ENCODE results near the gene INTS3. TPM values are rescaled to one million over a fixed set of nuclear protein-coding genes. Genes with fewer than 3 reads are reported as not detected.
A peak's percentile ranks its signal among the peaks of the same experiment; 100 is the strongest.
"Not testable (repeated sequence)": the region's sequence is repeated elsewhere in the genome, so short reads cannot be mapped to it uniquely, and the experiment has no call there.

Gene INTS3
- total RNA-seq, 4 donors from 2014 or later, result 31.4 to 55.3 (median 43.5) TPM

- no peaks in the 10 kb centered on the region for H3K9me3 ChIP-seq
- TF ChIP-seq POLR2AphosphoS5 (IDR thresholded peaks at IDR 0.05) (no peak), EP300 (IDR thresholded peaks at IDR 0.05) (no peak), POLR2A (IDR thresholded peaks at IDR 0.05) (no peak)
- TF ChIP-seq, protein P1, sequence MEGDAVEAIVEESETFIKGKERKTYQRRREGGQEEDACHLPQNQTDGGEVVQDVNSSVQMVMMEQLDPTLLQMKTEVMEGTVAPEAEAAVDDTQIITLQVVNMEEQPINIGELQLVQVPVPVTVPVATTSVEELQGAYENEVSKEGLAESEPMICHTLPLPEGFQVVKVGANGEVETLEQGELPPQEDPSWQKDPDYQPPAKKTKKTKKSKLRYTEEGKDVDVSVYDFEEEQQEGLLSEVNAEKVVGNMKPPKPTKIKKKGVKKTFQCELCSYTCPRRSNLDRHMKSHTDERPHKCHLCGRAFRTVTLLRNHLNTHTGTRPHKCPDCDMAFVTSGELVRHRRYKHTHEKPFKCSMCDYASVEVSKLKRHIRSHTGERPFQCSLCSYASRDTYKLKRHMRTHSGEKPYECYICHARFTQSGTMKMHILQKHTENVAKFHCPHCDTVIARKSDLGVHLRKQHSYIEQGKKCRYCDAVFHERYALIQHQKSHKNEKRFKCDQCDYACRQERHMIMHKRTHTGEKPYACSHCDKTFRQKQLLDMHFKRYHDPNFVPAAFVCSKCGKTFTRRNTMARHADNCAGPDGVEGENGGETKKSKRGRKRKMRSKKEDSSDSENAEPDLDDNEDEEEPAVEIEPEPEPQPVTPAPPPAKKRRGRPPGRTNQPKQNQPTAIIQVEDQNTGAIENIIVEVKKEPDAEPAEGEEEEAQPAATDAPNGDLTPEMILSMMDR (IDR thresholded peaks at IDR 0.05), result no peak
- no peak for ATAC-seq
- H3K27me3 ChIP-seq, result no peaks in the 10 kb centered on the region
- WGBS, 2 donors (ENCODE audit: low coverage in 1 of 2), result 80% methylated on average over 1 of the region's 5 CpGs; no CpG with 5 or more reads in 1 of the 2 donors
- no peak overlapping the region for H3K4me3 ChIP-seq
- peak overlapping the region in 3 of 4 donors; percentile 40 to 47 (median 43) for H3K27ac ChIP-seq
- no peaks in the 10 kb centered on the region for H3K4me1 ChIP-seq
- H3K36me3 ChIP-seq, result peaks cover 0 to 100% of the 10 kb centered on the region in 2 donors
These were observed 36.5 kb downstream of the INTS3 start for GRCh38 chr1:153764310-153764709.

DNA sequence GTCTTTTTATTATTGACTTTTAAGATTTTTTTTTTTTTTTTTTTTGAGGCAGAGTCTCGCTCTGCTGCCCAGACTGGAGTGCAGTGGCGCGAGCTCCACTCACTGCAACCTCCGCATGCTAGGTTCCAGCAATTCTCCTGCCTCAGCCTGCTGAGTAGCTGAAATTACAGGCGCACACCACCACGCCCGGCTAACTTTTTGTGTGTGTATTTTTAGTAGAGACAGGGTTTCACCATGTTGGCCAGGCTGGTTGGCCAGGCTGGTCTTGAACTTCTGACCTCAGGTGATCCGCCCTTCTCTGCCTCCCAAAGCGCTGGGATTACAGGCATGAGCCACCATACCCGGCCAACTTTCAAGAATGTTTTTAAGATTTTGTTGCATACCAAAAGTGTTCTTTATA, 38.8 kb downstream of the INTS3 start:
- peaks cover 0 to 16% (median 4%) of the 10 kb centered on the region in 3 donors for H3K4me1 ChIP-seq
- peaks cover 0 to 100% of the 10 kb centered on the region in 2 donors for H3K36me3 ChIP-seq
- not testable (repeated sequence) for H3K4me3 ChIP-seq, ATAC-seq, H3K9me3 ChIP-seq, H3K27ac ChIP-seq, H3K27me3 ChIP-seq
- WGBS, 2 donors (ENCODE audit: low coverage in 1 of 2), result 65 to 100% methylated on average over 1 to 4 of the region's 10 CpGs

- H3K36me3 ChIP-seq, result peaks cover 0 to 100% of the 10 kb centered on the region in 2 donors
- ATAC-seq, result no peak
These were observed 39.7 kb downstream of the INTS3 start for GRCh38 chr1:153767519-153767918.

DNA sequence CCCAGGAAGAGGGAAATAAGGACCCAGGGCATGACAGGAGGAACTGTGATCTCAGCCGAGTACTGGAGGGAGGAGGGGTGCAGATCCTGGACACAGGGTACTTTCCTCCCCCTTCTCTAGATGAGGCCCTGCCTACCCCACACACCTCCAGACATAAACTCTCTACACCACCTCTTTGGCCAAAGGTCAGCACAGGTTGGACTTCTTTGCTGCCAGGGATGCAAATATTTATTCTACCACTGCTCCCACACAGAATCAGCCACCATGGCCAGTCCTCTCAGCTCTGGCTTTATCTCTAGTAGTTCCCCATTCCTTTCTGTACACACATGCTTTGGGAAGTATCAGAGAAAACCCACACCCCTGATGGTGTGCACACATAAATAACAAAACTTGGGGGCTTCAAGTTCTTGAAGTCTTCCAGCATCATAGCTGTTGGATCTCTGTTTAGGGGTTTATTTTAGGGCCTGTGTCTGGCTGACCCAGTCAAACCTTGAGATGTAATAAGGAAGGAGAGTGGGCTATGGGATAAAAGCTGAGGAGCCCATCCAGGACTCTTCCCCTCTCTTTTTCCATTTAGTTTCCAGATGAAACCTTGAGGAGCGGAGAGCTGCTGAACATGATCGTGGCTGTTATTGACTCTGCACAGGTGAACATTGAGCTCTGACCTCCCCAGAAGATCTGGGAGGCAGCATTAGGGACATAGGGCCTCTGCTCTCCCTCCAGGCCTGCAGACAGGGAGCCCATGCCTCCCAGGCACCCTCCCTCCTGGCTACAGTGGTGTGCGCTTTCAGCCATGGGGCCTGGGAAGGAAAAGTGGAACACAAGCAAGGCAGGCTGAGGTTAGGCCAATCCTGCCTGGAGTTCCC, 40.7 kb downstream of the INTS3 start:
- Histone ChIP-seq H3K36me3 (peaks cover 0 to 100% of the 10 kb centered on the region in 2 donors), H3K9me3 (no peaks in the 10 kb centered on the region), H3K4me1 (peaks cover 0 to 32% (median 10%) of the 10 kb centered on the region in 3 donors), H3K4me3 (no peak overlapping the region), H3K27me3 (no peaks in the 10 kb centered on the region), H3K27ac (peak overlapping the region in 2 of 4 donors; percentile 5 to 19)
- 90% methylated on average over 2 of the region's 4 CpGs; no CpG with 5 or more reads in 1 of the 2 donors for WGBS, 2 donors (ENCODE audit: low coverage in 1 of 2)
- no peak for ATAC-seq
- TF ChIP-seq POLR2AphosphoS5 (IDR thresholded peaks at IDR 0.05), result no peak
- TF ChIP-seq EP300 (IDR thresholded peaks at IDR 0.05), result no peak
- no peak for TF ChIP-seq POLR2A (IDR thresholded peaks at IDR 0.05)
- TF ChIP-seq, protein P1 (IDR thresholded peaks at IDR 0.05), result no peak

More at GRCh38 chr1:153767519-153767918, 39.7 kb downstream of the INTS3 start:
- Histone ChIP-seq H3K27ac (no peak overlapping the region), H3K27me3 (no peaks in the 10 kb centered on the region), H3K4me1 (peaks cover 0 to 22% (median 4%) of the 10 kb centered on the region in 3 donors), H3K9me3 (no peaks in the 10 kb centered on the region), H3K4me3 (no peak overlapping the region)
- no peak for TF ChIP-seq EP300 (IDR thresholded peaks at IDR 0.05)
- TF ChIP-seq, protein P1 (IDR thresholded peaks at IDR 0.05), result no peak
- no peak for TF ChIP-seq POLR2AphosphoS5 (IDR thresholded peaks at IDR 0.05)
- TF ChIP-seq POLR2A (IDR thresholded peaks at IDR 0.05), result no peak
- WGBS, 2 donors (ENCODE audit: low coverage in 1 of 2), result 93 to 94% methylated on average over 2 to 5 of the region's 11 CpGs

DNA sequence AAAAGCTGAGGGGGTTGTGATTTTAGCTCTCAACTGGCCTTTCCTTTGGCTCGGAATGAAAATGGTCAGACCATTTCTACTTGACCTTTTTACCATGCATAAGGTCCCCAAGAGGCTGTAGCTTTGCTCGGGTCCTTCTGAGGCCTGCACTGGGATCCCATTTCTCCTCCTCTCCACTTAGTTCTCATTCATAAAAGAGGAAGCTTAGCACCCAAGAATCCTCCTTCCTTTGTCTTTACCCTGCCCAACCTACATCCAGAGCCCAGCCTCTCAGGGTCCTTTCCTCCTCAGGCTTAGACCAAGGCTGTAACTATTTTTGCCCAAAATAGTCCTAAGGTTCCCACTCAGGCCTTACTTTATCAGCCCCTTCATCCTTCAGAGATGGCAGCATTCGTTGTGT, 41.4 kb downstream of the INTS3 start:
- H3K27ac ChIP-seq, result peak overlapping the region in 2 of 4 donors; percentile 5 to 19
- H3K4me3 ChIP-seq, result no peak overlapping the region
- H3K27me3 ChIP-seq, result no peaks in the 10 kb centered on the region
- no peak for ATAC-seq
- 60 to 70% methylated on average over 1 to 3 of the region's 3 CpGs for WGBS, 2 donors (ENCODE audit: low coverage in 1 of 2)
- TF ChIP-seq, protein P1 (IDR thresholded peaks at IDR 0.05), result no peak
- TF ChIP-seq EP300 (IDR thresholded peaks at IDR 0.05) (no peak), POLR2A (IDR thresholded peaks at IDR 0.05) (no peak), POLR2AphosphoS5 (IDR thresholded peaks at IDR 0.05) (no peak)
- H3K9me3 ChIP-seq, result no peaks in the 10 kb centered on the region
- peaks cover 0 to 96% of the 10 kb centered on the region in 2 donors for H3K36me3 ChIP-seq
- peaks cover 0 to 39% (median 12%) of the 10 kb centered on the region in 3 donors for H3K4me1 ChIP-seq

All from gastroesophageal sphincter (tissue), 4 donors.